NCI-H2107 treated with DMSO at 0.1 percent for 48 hours (cell line): ENCODE measurements around the gene MYO5C.
"Not testable (repeated sequence)": the region's sequence is repeated elsewhere in the genome, so short reads cannot be mapped to it uniquely, and the experiment has no call there.

ENCODE experiments used
- DNase-seq: peaks from one replicate; lab custom pipeline; 2025; ENCODE audit not compliant: unreplicated experiment; lab: John Stamatoyannopoulos, UW

MYO5C gene

DNA sequence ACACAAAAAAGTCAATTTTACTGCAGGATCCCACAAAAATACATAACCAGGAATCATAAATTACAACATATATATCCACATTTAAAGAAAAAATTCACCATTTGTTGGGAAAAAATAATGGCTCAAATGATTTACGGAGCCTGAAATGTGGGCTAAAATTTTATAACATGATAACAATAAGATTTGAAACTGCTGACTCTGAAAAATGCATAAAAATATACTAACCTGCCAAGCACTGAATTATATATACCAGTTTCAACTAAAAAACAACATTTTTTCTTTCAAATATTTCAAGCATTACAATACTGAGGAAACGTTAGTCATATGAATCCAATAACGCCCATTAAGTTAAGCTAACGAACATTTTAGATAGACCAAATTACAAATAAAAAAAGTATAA lies 12.2 kb upstream of the MYO5C start:
- DNase-seq = no peak

GRCh38 chr15:52306270-52306669 lies 10.7 kb upstream of the MYO5C start:
- no peak for DNase-seq

DNA sequence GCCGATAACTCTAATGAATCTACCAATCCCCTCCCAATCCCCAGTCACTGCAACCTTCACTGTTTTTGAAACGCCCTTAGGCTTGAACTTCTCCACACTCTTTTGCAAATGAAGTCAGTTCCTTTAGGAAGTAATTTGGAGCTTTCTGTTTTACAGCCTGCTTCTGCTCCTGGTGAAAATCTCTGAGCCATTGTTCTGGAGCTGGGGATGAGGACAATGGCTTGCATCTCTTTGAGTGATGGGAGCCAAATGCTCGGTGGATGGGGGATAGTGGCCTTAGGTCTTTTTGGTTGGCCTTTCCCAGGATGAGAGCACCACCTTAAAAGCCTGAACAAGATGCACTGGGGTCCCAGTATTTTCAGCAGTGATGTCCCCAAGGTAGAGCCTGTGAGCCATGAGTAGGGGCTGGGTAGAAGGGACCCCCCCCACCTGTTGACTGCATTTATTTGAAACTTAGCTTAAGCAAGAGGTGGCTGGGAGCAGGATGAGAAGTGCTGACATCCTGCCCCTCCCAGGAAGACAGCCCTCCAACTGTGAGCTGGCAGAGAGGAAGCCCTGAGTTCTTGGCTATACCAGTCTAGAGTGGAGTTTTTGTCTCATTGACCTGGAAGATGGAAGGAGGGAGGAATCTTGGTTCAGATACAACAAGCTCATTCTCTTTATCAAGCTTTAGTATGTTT lies 7.6 kb upstream of the MYO5C start:
- DNase-seq = no peak

DNA sequence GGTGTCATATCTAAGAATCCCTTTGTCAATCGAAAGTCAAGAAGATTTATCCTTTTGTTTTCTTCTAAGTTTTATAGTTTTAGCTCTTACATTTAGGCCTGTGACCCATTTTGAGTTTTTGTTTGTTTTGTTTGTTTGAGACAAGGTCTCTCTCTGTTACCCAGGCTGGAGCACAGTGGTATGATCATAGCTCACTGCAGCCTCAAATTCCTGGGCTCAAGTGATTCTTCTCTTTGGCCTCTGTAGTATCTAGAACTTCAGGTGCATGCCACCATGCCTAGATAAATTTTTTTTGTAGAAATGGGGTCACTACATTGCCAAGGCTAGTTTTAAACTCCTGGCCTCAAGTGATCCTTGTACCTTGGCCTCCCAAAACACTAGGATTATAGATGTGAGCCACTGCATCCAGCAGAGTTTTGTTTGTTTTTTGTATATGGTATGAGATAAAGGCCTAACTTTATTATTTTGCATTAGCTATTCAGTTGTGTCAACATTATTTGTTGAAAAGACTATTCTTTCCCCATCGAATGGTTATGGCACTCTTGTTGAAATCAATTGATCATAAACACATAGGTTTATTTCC lies 5.8 kb upstream of the MYO5C start:
- DNase-seq = no peak

DNA sequence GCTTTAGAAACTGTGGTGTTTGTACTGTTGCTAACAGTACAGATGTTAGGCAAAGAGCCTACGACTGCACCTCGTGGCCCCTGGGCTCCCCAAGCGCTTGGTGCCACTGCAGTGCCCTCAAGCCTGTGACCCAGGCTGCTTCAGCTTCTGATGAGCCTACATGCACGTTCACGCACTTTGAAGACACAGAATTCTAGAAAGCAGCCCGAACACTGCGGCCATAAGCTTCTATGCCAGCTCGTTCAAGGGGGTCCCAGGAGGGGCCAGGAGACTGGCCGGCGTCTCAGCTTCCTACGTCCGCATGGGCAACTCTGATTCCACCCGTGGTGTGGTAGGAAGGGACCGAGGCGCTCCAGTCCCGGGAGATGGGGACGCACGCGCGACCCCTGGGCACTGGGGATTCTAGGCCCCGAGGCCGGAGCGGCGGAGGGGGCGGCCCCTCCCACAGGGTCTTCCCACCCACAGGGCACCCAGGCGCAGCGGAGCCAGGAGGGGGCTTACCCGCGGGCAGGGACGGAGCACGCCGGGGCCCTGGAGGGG lies 653 bp downstream of the MYO5C start:
- DNase-seq = no peak

GRCh38 chr15:52292780-52293392 lies 2.7 kb downstream of the MYO5C start:
- DNase-seq = no peak

- DNase-seq = no peak
Measured at GRCh38 chr15:52291204-52291603, 4.4 kb downstream of the MYO5C start.

GRCh38 chr15:52290800-52291199 lies 4.8 kb downstream of the MYO5C start:
- DNase-seq = no peak

- no peak for DNase-seq
Measured at GRCh38 chr15:52290329-52290728, 5.3 kb downstream of the MYO5C start.

DNA sequence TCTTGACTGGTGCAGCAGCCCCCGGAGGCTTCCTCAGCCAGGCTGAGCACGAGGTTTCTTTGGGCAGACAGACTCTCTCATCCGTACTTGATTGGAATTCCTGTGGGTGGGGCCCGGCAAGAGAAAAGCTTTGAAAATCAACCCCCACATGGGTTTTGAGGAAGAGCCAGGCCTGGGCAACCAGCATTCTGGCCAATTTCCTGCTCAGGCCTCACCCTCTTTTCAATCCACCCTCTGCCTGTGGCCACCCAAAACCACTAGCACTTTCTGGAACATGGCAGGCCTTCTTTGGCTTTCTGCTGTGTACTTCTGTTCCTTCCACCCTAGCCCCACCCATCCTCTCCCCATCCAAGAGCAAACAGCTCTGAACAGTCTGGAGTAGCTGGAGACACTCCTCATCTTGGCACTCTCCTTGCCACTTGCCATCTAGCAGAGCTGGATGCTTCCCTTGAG lies 5.9 kb downstream of the MYO5C start:
- DNase-seq = no peak

DNA sequence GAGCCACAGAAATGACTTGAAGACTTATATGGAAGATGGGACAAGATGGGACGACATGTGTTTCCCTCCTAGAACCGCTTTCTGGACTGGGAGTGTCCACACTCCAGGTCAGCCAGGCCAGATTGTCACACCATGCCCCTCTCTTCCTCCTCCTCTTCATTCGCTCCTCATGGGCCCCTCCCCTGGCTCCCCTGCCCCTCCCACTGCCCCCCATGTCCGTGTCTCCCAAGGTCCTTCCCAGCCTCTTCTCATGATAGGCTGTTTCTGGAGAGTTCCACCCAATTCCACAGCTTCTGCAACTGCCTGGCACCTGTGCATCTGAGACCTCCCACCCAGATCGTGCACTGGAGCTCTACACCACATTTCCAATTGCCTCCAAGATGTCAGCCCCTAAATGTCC lies 6.6 kb downstream of the MYO5C start:
- DNase-seq = no peak

GRCh38 chr15:52288051-52288942 lies 7.3 kb downstream of the MYO5C start:
- DNase-seq = no peak

DNA sequence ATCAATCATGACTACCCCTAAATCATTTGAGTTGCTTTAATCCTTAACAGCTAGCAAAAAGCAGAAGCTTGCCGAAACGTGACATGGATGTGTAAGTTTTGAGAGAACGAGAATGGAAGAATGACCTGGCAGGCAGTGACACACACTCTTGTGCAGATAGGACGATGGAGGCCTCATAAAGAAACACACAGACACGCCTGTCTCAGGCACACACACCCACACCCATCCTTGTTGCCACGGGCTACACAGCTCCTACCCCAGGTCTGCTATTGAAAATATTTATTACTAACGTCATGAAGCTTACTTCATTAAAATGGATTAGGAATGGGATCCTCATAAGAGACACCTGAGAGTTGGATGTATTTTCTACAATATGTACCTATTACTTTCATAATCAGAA lies 8.5 kb downstream of the MYO5C start:
- no peak for DNase-seq

- DNase-seq = not testable (repeated sequence)
Measured at GRCh38 chr15:52285941-52286340, 9.7 kb downstream of the MYO5C start.

DNA sequence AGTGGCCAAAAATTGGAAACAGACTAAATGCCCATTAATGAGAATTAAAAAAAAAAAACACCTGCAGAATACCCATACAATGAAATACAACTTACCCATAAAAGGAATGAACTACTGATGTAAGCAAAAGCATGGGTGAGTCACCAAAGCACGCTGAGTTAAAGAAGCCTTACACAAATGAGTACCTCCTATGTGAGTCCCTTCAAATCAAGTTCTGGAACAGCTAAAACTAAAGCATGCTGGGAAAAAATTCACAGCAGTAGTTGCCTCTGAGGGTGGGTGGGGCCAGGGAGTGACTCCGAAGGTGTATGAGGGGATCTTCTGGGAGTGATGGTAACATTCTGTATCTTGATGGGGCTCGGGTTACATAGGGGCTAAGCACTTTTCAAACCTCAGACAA lies 11.4 kb downstream of the MYO5C start:
- no peak for DNase-seq

GRCh38 chr15:52283281-52283680 lies 12.3 kb downstream of the MYO5C start:
- no peak for DNase-seq

DNA sequence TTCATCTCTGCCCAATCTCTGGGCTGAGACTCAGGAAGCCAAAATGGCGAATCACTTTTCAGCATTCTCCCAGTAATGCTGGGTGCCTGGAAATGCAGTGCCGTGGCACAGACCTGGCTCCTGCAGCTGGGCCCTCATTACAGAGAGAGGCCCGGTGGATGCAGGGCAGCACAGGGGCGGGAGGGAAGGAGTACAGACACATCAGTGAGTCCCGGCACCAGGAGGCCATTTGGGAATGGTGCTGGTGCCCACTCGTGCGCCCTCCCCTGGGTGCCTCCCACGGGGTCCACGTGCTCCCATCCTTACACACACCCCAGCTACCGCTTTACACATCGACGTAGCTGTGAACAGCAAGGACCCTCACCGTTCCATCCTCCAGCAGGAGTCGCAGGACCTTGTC lies 13.2 kb downstream of the MYO5C start:
- DNase-seq = no peak

- no peak for DNase-seq
Measured at GRCh38 chr15:52281085-52282035, 14.2 kb downstream of the MYO5C start.

- no peak for DNase-seq
Measured at GRCh38 chr15:52280326-52281084, 15.1 kb downstream of the MYO5C start.
